Aorta (tissue), 5 donors: Measurements from ENCODE around the gene TFEB. TPM values are rescaled to one million over a fixed set of nuclear protein-coding genes. Genes with fewer than 3 reads are reported as not detected.

Source experiments
- ATAC-seq: fragments of 200-7000 bp; cut with Tn5 transposase; one replicate; pipeline ENCODE4 v1.9.1; 2022; ENCODE audit warnings: moderate library complexity; ENCODE audit not compliant: low FRiP score
- DNase-seq, 2 donors: peaks; one replicate each; pipeline ENCODE4 v3.0.0-alpha.2; 2020
- H3K27ac ChIP-seq, 2 donors: one replicate each; pipeline ENCODE4 v1.5.1; 2013; ENCODE audit warnings: low read length in 2 of 2, mild to moderate bottlenecking in 2 of 2, moderate library complexity in 2 of 2, control low read depth in 1 of 2, inconsistent platforms in 1 of 2, low read depth in 1 of 2
- H3K27me3 ChIP-seq, 2 donors: one replicate each; pipeline ENCODE4 v1.6.1; 2013; ENCODE audit warnings: control low read depth in 1 of 2, low read length in 1 of 2, mild to moderate bottlenecking in 1 of 2, moderate library complexity in 1 of 2; ENCODE audit not compliant: insufficient read depth in 2 of 2, control insufficient read depth in 1 of 2
- H3K36me3 ChIP-seq, 2 donors: one replicate each; pipeline ENCODE4 v1.6.1; 2013; ENCODE audit warnings: control low read depth in 1 of 2, low read length in 1 of 2, mild to moderate bottlenecking in 1 of 2; ENCODE audit not compliant: insufficient read depth in 2 of 2, control insufficient read depth in 1 of 2
- H3K4me1 ChIP-seq, 2 donors: one replicate each; pipeline ENCODE4 v1.6.1; 2013; ENCODE audit warnings: low read length in 2 of 2, control low read depth in 1 of 2, mild to moderate bottlenecking in 1 of 2, moderate library complexity in 1 of 2; ENCODE audit not compliant: insufficient read depth in 2 of 2, control insufficient read depth in 1 of 2
- H3K4me3 ChIP-seq, 2 donors: one replicate each; pipeline ENCODE4 v1.5.1; 2013; ENCODE audit warnings: low read length in 2 of 2, control low read depth in 1 of 2, mild to moderate bottlenecking in 1 of 2
- H3K9me3 ChIP-seq: one replicate; pipeline ENCODE4 v1.6.1; 2013; ENCODE audit warnings: mild to moderate bottlenecking, low read length; ENCODE audit not compliant: control insufficient read depth
- WGBS, 2 donors: extraction: QIAGEN DNeasy Blood & Tissue Kit; methylation state at CpG; one replicate each; pipeline ENCODE4 v1.1.7; 2013; 5-methylcytosine and 5-hydroxymethylcytosine counted together
- intact Hi-C, 2 donors: fragments of 100-400 bp; cut with DNase I; formaldehyde crosslinking; loops; one replicate each; pipeline versions ENCODE4 v1.14.2 to v1.15.0; 2022
- polyA plus RNA-seq, 2 donors: library from polyadenylated mRNA; stranded (reverse); fragments of 200-250 nt; gene quantifications; one replicate each; pipeline ENCODE4 v1.2.3, GENCODE V29; 2013
- total RNA-seq, 2 donors: library from RNA; stranded (reverse); fragmentation: NEBNext Ultra II Directional; extraction: Animal tissue kit (Norgen Biotek cat#: 25700); gene quantifications; one replicate each; pipeline ENCODE4 v1.2.1, GENCODE V29; 2021
- donor health status: healthy with polysubstance abuse.
- donor health status: Bipolar disorder and iron deficiency.
- donor health status: DM: no; HTN: no; CAD: no.
- donor health status: DM: no; HTN: no; CAD: no.
- donor health status: DM: yes; HTN: yes; CAD: no.

The TFEB gene
- total and polyA plus RNA-seq, 4 donors = 7.3 to 32.1 (median 21.5) TPM

- Histone ChIP-seq H3K4me1 (no peaks in the 10 kb centered on the region), H3K27me3 (no peaks in the 10 kb centered on the region), H3K36me3 (peaks cover 0 to 2% of the 10 kb centered on the region in 2 donors), H3K9me3 (no peaks in the 10 kb centered on the region), H3K4me3 (no peak overlapping the region), H3K27ac (no peak overlapping the region)
- ATAC-seq (no peak), DNase-seq (no peak)
- intact Hi-C loops = no loop called here
- 92 to 94% methylated on average over 6 of the region's 6 CpGs for WGBS, 2 donors
Measured at GRCh38 chr6:41694815-41695526, 40.4 kb downstream of the TFEB start.

- Histone ChIP-seq H3K27me3 (no peaks in the 10 kb centered on the region), H3K4me1 (no peaks in the 10 kb centered on the region), H3K27ac (no peak overlapping the region), H3K9me3 (no peaks in the 10 kb centered on the region), H3K4me3 (no peak overlapping the region), H3K36me3 (peaks cover 0 to 2% of the 10 kb centered on the region in 2 donors)
- WGBS, 2 donors = 67 to 68% methylated on average over 10 of the region's 10 CpGs
- intact Hi-C loops = no loop called here
- ATAC-seq (no peak), DNase-seq (peak in 1 of 2 donors; percentile 39)
Measured at GRCh38 chr6:41693281-41694240, 41.8 kb downstream of the TFEB start.

GRCh38 chr6:41692730-41693129, 42.7 kb downstream of the TFEB start:
- ATAC-seq = no peak
- no peaks in the 10 kb centered on the region for H3K4me1 ChIP-seq

GRCh38 chr6:41692080-41692675, 43.2 kb downstream of the TFEB start:
- Histone ChIP-seq H3K4me1 (no peaks in the 10 kb centered on the region), H3K4me3 (no peak overlapping the region), H3K9me3 (no peaks in the 10 kb centered on the region), H3K36me3 (peaks cover 0 to 4% of the 10 kb centered on the region in 2 donors), H3K27me3 (no peaks in the 10 kb centered on the region), H3K27ac (no peak overlapping the region)
- ATAC-seq (no peak), DNase-seq (peak; percentile 22 to 40)
- intact Hi-C loops = no loop called here

More at GRCh38 chr6:41692730-41693129, 42.7 kb downstream of the TFEB start:
- Histone ChIP-seq H3K4me3 (no peak overlapping the region), H3K9me3 (no peaks in the 10 kb centered on the region), H3K36me3 (peaks cover 0 to 2% of the 10 kb centered on the region in 2 donors), H3K27me3 (no peaks in the 10 kb centered on the region), H3K27ac (no peak overlapping the region)
- intact Hi-C loops = no loop called here
- WGBS, 2 donors = 89 to 96% methylated on average over 2 of the region's 2 CpGs
- peak in 1 of 2 donors; percentile 12 for DNase-seq

- ATAC-seq = no peak
- H3K36me3 ChIP-seq = peaks cover 0 to 4% of the 10 kb centered on the region in 2 donors
- 89 to 92% methylated on average over 8 of the region's 8 CpGs for WGBS, 2 donors
Measured at GRCh38 chr6:41691426-41692079, 43.9 kb downstream of the TFEB start.

GRCh38 chr6:41690541-41691330, 44.7 kb downstream of the TFEB start:
- Histone ChIP-seq H3K36me3 (peaks cover 0 to 4% of the 10 kb centered on the region in 2 donors), H3K4me3 (no peak overlapping the region), H3K4me1 (no peaks in the 10 kb centered on the region), H3K9me3 (no peaks in the 10 kb centered on the region), H3K27me3 (no peaks in the 10 kb centered on the region), H3K27ac (no peak overlapping the region)
- intact Hi-C loops = no loop called here
- WGBS, 2 donors = 93 to 95% methylated on average over 24 to 25 of the region's 25 CpGs
- ATAC-seq (no peak), DNase-seq (peak; percentile 37 to 74)

More at GRCh38 chr6:41691426-41692079, 43.9 kb downstream of the TFEB start:
- Histone ChIP-seq H3K27me3 (no peaks in the 10 kb centered on the region), H3K27ac (no peak overlapping the region), H3K9me3 (no peaks in the 10 kb centered on the region), H3K4me3 (no peak overlapping the region), H3K4me1 (no peaks in the 10 kb centered on the region)
- DNase-seq = peak; percentile 21 to 23
- intact Hi-C loops = no loop called here

GRCh38 chr6:41689171-41690008, 46.0 kb downstream of the TFEB start:
- H3K4me1 ChIP-seq = no peaks in the 10 kb centered on the region
- no peak for ATAC-seq
- peaks cover 0 to 6% of the 10 kb centered on the region in 2 donors for H3K36me3 ChIP-seq

More at GRCh38 chr6:41689171-41690008, 46.0 kb downstream of the TFEB start:
- H3K27me3 ChIP-seq = no peaks in the 10 kb centered on the region
- H3K9me3 ChIP-seq = no peaks in the 10 kb centered on the region
- no peak overlapping the region for H3K4me3 ChIP-seq
- no peak overlapping the region for H3K27ac ChIP-seq
- intact Hi-C loops = loop anchor here in 1 of 2 donors (10.0 kb wide), 1 partner anchor 265 kb away; no protein-coding TSS in a partner anchor
- 53 to 56% methylated on average over 9 of the region's 9 CpGs for WGBS, 2 donors
- DNase-seq = peak; percentile 29 to 41
